ENCODE data around the gene ECE2.
"Not testable (repeated sequence)": the region's sequence is repeated elsewhere in the genome, so short reads cannot be mapped to it uniquely, and the experiment has no call there.

ECE2 gene

GRCh38 chr3:184339001-184339400, 63.2 kb downstream of the ECE2 start:
- no peak for DNase-seq

GRCh38 chr3:184339451-184340135, 63.8 kb downstream of the ECE2 start:
- DNase-seq = not testable (repeated sequence)

- DNase-seq = no peak
Measured at GRCh38 chr3:184341925-184342324, 66.1 kb downstream of the ECE2 start.
